ENCODE results near the gene NCAPH2.

DNA sequence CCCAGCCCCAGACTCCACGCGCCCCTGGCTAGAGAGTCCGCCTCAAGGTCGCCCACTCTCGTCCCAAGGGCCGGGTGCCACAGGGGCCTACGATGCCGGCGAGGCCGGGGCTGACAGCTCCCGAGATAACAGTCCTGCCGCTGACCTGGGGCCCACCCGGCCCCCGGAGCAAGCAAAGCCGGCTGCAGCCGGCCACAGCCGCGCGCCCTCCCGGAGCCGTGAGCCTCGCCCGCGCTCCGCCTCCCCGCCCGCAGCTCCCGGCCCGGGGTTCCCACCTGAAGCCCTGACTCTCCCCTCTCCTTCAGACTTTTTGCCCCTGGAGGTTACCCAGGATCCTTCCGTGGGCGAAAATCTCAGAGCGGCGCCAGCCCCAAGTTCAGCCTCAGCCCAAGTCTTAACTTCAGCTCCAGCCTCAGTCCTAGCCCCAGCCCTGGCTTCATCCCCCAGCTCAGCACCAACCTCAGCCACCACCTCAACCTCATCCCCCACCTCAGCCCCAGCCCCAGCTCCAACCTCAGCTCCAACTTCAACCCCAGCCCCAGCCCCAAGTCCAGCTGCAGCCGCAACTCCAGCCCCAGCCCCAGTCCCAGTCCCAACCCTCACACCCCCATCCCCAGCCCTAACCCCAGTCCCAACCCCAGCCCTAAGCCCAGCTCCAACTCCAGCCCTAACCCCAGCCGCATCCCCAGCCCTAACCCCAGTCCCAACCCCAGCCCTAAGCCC, 39.4 kb downstream of the NCAPH2 start:
- TF ChIP-seq, protein P1, sequence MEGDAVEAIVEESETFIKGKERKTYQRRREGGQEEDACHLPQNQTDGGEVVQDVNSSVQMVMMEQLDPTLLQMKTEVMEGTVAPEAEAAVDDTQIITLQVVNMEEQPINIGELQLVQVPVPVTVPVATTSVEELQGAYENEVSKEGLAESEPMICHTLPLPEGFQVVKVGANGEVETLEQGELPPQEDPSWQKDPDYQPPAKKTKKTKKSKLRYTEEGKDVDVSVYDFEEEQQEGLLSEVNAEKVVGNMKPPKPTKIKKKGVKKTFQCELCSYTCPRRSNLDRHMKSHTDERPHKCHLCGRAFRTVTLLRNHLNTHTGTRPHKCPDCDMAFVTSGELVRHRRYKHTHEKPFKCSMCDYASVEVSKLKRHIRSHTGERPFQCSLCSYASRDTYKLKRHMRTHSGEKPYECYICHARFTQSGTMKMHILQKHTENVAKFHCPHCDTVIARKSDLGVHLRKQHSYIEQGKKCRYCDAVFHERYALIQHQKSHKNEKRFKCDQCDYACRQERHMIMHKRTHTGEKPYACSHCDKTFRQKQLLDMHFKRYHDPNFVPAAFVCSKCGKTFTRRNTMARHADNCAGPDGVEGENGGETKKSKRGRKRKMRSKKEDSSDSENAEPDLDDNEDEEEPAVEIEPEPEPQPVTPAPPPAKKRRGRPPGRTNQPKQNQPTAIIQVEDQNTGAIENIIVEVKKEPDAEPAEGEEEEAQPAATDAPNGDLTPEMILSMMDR (IDR thresholded peaks at IDR 0.05), result no peak
- TF ChIP-seq POLR2A (IDR thresholded peaks at IDR 0.05), result no peak
